Astrocyte of the cerebellum (primary cell): ENCODE results near the gene RNU4-1.

Experiments used
- DNase-seq: peaks from one replicate; pipeline ENCODE4 v3.0.0-alpha.2; 2011; ENCODE audit warnings: low read depth
- H3K4me3 ChIP-seq: 2 replicates; pipeline ENCODE4 v1.5.1; 2011; ENCODE audit warnings: mild to moderate bottlenecking, low read depth, low read length, moderate library complexity
- in situ Hi-C: cut with HindIII; loops from 2 replicates; pipeline ENCODE4 v1.10.0; 2017; ENCODE audit warnings: low sequenced_read_pairs
- TF ChIP-seq, protein P1 (sequence below): IDR thresholded peaks from 2 replicates; pipeline ENCODE4 v1.5.1; 2012; ENCODE audit warnings: low read length, low read depth, moderate library complexity, mild to moderate bottlenecking; ENCODE audit errors: missing control alignments

Gene RNU4-1

DNA sequence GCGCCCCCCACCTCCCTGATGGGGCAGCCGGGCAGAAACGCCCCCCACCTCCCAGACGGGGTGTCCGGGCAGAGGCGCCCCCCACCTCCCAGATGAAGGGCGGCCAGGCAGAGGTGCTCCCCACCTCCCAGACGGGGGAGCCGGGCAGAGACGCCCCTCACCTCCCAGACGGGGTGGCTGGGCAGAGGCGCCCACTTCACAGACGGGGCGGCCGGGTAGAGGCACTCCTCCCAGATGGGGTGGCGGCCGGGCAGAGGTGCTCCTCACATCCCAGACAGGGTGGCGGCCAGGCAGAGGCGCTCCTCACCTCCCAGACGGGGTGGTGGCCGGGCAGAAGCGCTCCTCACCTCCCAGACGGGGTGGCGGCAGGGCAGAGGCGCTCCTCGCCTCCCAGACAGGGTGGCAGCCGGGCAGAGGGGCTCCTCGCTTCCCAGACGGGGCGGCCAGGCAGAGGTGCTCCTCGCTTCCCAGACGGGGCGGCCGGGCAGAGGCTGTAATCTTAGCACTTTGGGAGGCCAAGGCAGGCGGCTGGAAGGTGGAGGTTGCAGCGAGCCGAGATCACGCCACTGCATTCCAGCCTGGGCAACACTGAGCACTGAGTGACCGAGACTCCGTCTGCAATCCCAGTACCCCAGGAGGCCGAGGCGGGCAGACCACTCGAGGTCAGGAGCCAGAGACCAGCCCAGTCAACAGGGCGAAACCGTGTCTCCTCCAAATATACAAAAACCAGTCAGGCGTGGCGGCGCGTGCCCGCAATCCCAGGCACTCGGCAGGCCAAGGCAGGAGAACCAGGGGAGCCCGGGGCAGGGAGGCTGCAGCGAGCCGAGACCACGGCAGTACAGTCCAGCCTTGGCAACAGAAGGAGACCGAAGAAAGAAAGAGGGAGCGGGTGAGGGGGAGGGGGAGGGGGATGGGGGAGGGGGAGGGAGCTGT is 14.6 kb downstream of the RNU4-1 start:
- TF ChIP-seq, protein P1, sequence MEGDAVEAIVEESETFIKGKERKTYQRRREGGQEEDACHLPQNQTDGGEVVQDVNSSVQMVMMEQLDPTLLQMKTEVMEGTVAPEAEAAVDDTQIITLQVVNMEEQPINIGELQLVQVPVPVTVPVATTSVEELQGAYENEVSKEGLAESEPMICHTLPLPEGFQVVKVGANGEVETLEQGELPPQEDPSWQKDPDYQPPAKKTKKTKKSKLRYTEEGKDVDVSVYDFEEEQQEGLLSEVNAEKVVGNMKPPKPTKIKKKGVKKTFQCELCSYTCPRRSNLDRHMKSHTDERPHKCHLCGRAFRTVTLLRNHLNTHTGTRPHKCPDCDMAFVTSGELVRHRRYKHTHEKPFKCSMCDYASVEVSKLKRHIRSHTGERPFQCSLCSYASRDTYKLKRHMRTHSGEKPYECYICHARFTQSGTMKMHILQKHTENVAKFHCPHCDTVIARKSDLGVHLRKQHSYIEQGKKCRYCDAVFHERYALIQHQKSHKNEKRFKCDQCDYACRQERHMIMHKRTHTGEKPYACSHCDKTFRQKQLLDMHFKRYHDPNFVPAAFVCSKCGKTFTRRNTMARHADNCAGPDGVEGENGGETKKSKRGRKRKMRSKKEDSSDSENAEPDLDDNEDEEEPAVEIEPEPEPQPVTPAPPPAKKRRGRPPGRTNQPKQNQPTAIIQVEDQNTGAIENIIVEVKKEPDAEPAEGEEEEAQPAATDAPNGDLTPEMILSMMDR, result no peak
- in situ Hi-C loops, result no loop called here
- DNase-seq, result no peak
- H3K4me3 ChIP-seq, result no peak overlapping the region

GRCh38 chr12:120276734-120277133 is 16.3 kb downstream of the RNU4-1 start:
- TF ChIP-seq, protein P1, result no peak
- in situ Hi-C loops, result no loop called here
- H3K4me3 ChIP-seq, result no peak overlapping the region
- DNase-seq, result no peak

- DNase-seq, result no peak
- no peak overlapping the region for H3K4me3 ChIP-seq
- in situ Hi-C loops, result no loop called here
- TF ChIP-seq, protein P1, result no peak
Observed at GRCh38 chr12:120267736-120268135, 25.3 kb downstream of the RNU4-1 start.

DNA sequence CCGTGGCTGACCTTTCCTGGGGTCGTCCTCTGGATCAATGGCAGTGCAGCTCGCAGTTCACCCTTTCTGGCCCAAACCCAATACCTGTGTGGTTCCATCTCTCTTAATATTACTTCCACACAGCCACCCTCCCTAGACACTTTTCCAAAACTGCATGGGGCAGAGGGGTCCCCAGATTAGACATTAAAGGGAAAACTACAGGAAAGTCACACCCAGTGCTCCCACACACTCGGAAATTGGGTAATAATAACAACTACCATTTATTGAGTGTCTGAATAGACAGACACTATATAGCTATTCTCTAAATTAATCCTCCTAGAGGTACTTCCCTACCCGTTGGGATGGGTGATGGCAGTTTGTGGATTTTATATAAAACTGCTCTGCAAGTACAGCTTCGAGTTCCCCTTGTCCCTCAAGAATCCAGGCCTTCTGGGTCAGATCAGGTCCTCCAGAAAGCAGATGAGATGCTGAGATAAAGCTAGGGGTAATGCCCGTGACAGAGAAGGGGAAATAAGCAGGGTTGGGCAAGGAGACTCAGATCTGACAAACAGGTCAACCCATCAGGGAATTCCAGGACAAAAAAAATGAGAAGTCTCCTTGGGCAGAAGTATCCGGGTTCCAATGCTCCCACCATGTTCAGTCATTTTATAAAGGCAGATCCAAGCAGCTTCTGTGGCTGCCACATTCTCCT is 26.7 kb downstream of the RNU4-1 start:
- in situ Hi-C loops, result no loop called here
- TF ChIP-seq, protein P1, result no peak
- no peak for DNase-seq
- H3K4me3 ChIP-seq, result no peak overlapping the region

GRCh38 chr12:120265473-120266179 is 27.4 kb downstream of the RNU4-1 start, which contains the start of gene PXN:
PXN (minus strand) TSS chr12:120265730; CDS start chr12:120265629, 101 bp downstream.
- DNase-seq, result peak; percentile 34
- in situ Hi-C loops, result no loop called here
- TF ChIP-seq, protein P1, result peak; percentile 71
- H3K4me3 ChIP-seq, result peak within 1 kb of the TSS; percentile 87

DNA sequence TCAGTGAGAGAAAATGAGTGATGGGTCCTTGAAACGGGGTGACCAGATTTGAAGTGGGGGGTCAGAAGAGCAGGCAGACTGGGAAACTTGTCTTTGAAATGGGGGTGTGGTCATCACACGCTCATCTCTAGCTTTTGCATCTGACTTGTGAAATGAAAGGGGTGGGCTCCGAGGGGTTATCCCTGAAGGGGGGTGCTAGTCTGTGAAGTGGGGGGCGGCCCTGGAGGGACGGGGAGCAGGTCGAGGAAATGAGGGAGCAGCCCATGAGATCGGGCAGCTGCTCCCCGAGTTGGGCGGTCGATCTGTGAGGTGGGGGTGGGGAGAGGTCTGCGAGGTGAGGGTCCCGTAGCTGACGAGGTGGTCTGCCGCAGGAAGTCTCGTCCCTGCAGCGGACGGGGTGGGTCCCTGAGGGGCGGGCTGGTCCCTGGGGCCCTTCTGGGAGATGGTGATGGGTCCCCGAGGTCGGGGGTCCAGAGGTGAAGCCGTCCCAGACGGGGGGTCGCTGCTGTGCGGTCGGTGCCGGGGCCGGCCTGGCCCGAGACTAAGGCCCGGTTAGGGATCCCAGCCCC is 28.0 kb downstream of the RNU4-1 start:
- peak overlapping the region; percentile 87 for H3K4me3 ChIP-seq
- no peak for DNase-seq
- in situ Hi-C loops, result loop anchor here (5.0 kb wide), 1 partner anchor 48 kb away; no protein-coding TSS in a partner anchor
- TF ChIP-seq, protein P1, result no peak
